ENCODE data around the gene KCNQ1.

The KCNQ1 gene

GRCh38 chr11:2511421-2512369 is 66.9 kb downstream of the KCNQ1 start:
- H3K27ac ChIP-seq (ENCODE audit: low read depth, low read length, poor library complexity, severe bottlenecking): no peak overlapping the region

GRCh38 chr11:2512431-2513407 is 67.9 kb downstream of the KCNQ1 start:
- no peaks in the 10 kb centered on the region for H3K9me2 ChIP-seq (ENCODE audit: low read depth, low read length)
- H3K4me1 ChIP-seq (ENCODE audit: insufficient read depth, low read length, severe bottlenecking): no peaks in the 10 kb centered on the region
- H3F3A ChIP-seq (ENCODE audit: insufficient read depth, low read length): no peaks in the 10 kb centered on the region
- H3K4me2 ChIP-seq (ENCODE audit: low read length): no peak overlapping the region
- H4K20me1 ChIP-seq (ENCODE audit: insufficient read depth, low read length): no peaks in the 10 kb centered on the region
- peaks cover 7% of the 10 kb centered on the region; the same call in 1 of the 2 replicates for H3K27me3 ChIP-seq (ENCODE audit: insufficient read depth, low read length)
- H3K4me3 ChIP-seq (ENCODE audit: low read depth, low read length, poor library complexity, severe bottlenecking): no peak overlapping the region
- H3K9me3 ChIP-seq (ENCODE audit: low read length): no peaks in the 10 kb centered on the region
- no peak overlapping the region for H2AFZ ChIP-seq (ENCODE audit: low read length)
- no peak for TF ChIP-seq CTCF (IDR thresholded peaks at IDR 0.05; ENCODE audit: low read length)
- TF ChIP-seq EZH2 (IDR thresholded peaks at IDR 0.05; ENCODE audit: borderline replicate concordance, low read length): no peak
- no peaks in the 10 kb centered on the region for H3K36me3 ChIP-seq (ENCODE audit: insufficient read depth, low read length)
- H3K9ac ChIP-seq (ENCODE audit: low read length): no peak overlapping the region
- H3K79me2 ChIP-seq (ENCODE audit: insufficient read depth, low read length): no peaks in the 10 kb centered on the region
- no peak overlapping the region for H3K27ac ChIP-seq (ENCODE audit: low read depth, low read length, poor library complexity, severe bottlenecking)

More at GRCh38 chr11:2511421-2512369, 66.9 kb downstream of the KCNQ1 start:
- Histone ChIP-seq H3K9ac (ENCODE audit: low read length) (no peak overlapping the region), H3K9me2 (ENCODE audit: low read depth, low read length) (no peaks in the 10 kb centered on the region), H3K79me2 (ENCODE audit: insufficient read depth, low read length) (no peaks in the 10 kb centered on the region), H2AFZ (ENCODE audit: low read length) (no peak overlapping the region), H3K4me1 (ENCODE audit: insufficient read depth, low read length, severe bottlenecking) (no peaks in the 10 kb centered on the region), H3K36me3 (ENCODE audit: insufficient read depth, low read length) (no peaks in the 10 kb centered on the region), H3K4me2 (ENCODE audit: low read length) (no peak overlapping the region), H3K9me3 (ENCODE audit: low read length) (no peaks in the 10 kb centered on the region), H4K20me1 (ENCODE audit: insufficient read depth, low read length) (no peaks in the 10 kb centered on the region), H3F3A (ENCODE audit: insufficient read depth, low read length) (no peaks in the 10 kb centered on the region), H3K27me3 (ENCODE audit: insufficient read depth, low read length) (peaks cover 7% of the 10 kb centered on the region; the same call in 1 of the 2 replicates), H3K4me3 (ENCODE audit: low read depth, low read length, poor library complexity, severe bottlenecking) (no peak overlapping the region)
- TF ChIP-seq CTCF (IDR thresholded peaks at IDR 0.05; ENCODE audit: low read length) (no peak), EZH2 (IDR thresholded peaks at IDR 0.05; ENCODE audit: borderline replicate concordance, low read length) (no peak)

GRCh38 chr11:2513441-2513840 is 68.6 kb downstream of the KCNQ1 start:
- Histone ChIP-seq H4K20me1 (ENCODE audit: insufficient read depth, low read length) (no peaks in the 10 kb centered on the region), H3F3A (ENCODE audit: insufficient read depth, low read length) (no peaks in the 10 kb centered on the region), H3K4me1 (ENCODE audit: insufficient read depth, low read length, severe bottlenecking) (no peaks in the 10 kb centered on the region), H3K9me2 (ENCODE audit: low read depth, low read length) (no peaks in the 10 kb centered on the region), H3K27ac (ENCODE audit: low read depth, low read length, poor library complexity, severe bottlenecking) (no peak overlapping the region), H3K4me2 (ENCODE audit: low read length) (no peak overlapping the region), H3K79me2 (ENCODE audit: insufficient read depth, low read length) (no peaks in the 10 kb centered on the region), H3K27me3 (ENCODE audit: insufficient read depth, low read length) (peaks cover 7% of the 10 kb centered on the region; the same call in 1 of the 2 replicates), H3K4me3 (ENCODE audit: low read depth, low read length, poor library complexity, severe bottlenecking) (no peak overlapping the region), H3K9ac (ENCODE audit: low read length) (no peak overlapping the region), H3K9me3 (ENCODE audit: low read length) (no peaks in the 10 kb centered on the region), H3K36me3 (ENCODE audit: insufficient read depth, low read length) (no peaks in the 10 kb centered on the region), H2AFZ (ENCODE audit: low read length) (no peak overlapping the region)
- TF ChIP-seq EZH2 (IDR thresholded peaks at IDR 0.05; ENCODE audit: borderline replicate concordance, low read length) (no peak), CTCF (IDR thresholded peaks at IDR 0.05; ENCODE audit: low read length) (no peak)
